Gastrocnemius medialis (tissue), 4 donors: ENCODE data around the gene LENEP.

Source experiments
- CTCF ChIP-seq, 5 experiments: fragments of 450-650 bp in 3 of 5; fragments of 200-600 bp in 2 of 5; sonication (generic) in 2 of 5; IDR thresholded peaks in 4 of 5; conservative IDR thresholded peaks in 1 of 5; 1 replicate in 4 of 5; 2 replicates in 1 of 5; pipeline ENCODE4 v1.5.1; 2016 to 2019; ENCODE audit warnings: antibody characterized with exemption in 5 of 5, mild to moderate bottlenecking in 3 of 5, moderate library complexity in 3 of 5
- POLR2A ChIP-seq, 2 donors: fragments of 450-650 bp; IDR thresholded peaks; one replicate each; pipeline ENCODE4 v1.6.1; 2017; ENCODE audit warnings: antibody characterized with exemption in 2 of 2, mild to moderate bottlenecking in 2 of 2, moderate library complexity in 2 of 2

GRCh38 chr1:155042789-155043188, 49.4 kb downstream of the LENEP start:
- TF ChIP-seq CTCF (IDR thresholded peaks at IDR 0.05 in 4 of 5, conservative IDR thresholded peaks at IDR 0.05 in 1 of 5) (no peak), POLR2A (IDR thresholded peaks at IDR 0.05) (no peak)
